GM12872 (cell line): ENCODE measurements around the gene MARCHF2.

ENCODE experiments used
- CTCF ChIP-seq: IDR thresholded peaks from 3 replicates; pipeline ENCODE4 v1.5.1; 2011; ENCODE audit warnings: low read depth, mild to moderate bottlenecking, low read length, moderate library complexity; ENCODE audit not compliant: insufficient read depth

Gene MARCHF2

GRCh38 chr19:8468761-8469373 lies 55.8 kb downstream of the MARCHF2 start:
- no peak for TF ChIP-seq CTCF

- no peak for TF ChIP-seq CTCF
These were observed 56.7 kb downstream of the MARCHF2 start for GRCh38 chr19:8469613-8470368.

- TF ChIP-seq CTCF, result no peak
These were observed 60.8 kb downstream of the MARCHF2 start for GRCh38 chr19:8473648-8474476.

GRCh38 chr19:8475005-8475404 lies 61.9 kb downstream of the MARCHF2 start:
- TF ChIP-seq CTCF, result no peak

GRCh38 chr19:8476524-8476923 lies 63.4 kb downstream of the MARCHF2 start:
- no peak for TF ChIP-seq CTCF

- no peak for TF ChIP-seq CTCF
These were observed 64.8 kb downstream of the MARCHF2 start for GRCh38 chr19:8477889-8478288.

GRCh38 chr19:8478598-8478997 lies 65.5 kb downstream of the MARCHF2 start:
- no peak for TF ChIP-seq CTCF
